HepG2 (cell line): ENCODE results near the gene FLAD1. TPM values are rescaled to one million over a fixed set of nuclear protein-coding genes. Genes with fewer than 3 reads are reported as not detected.

Source experiments
- EP300 ChIP-seq, 3 experiments: sonication (generic) in 1 of 3; formaldehyde crosslinking in 1 of 3; IDR thresholded peaks; 2 replicates each; pipeline versions ENCODE4 v1.5.1 to v1.6.1; 2011 to 2020; ENCODE audit warnings: low read depth in 2 of 3, low read length in 2 of 3, borderline replicate concordance in 1 of 3, improper control_type of control experiment in 1 of 3, mild to moderate bottlenecking in 1 of 3, missing genetic modification reagents in 1 of 3, moderate library complexity in 1 of 3
- GATAD1 ChIP-seq: IDR thresholded peaks from 2 replicates; pipeline ENCODE4 v1.6.1; 2016; ENCODE audit warnings: missing genetic modification reagents, missing compliant biosample characterization
- HDAC1 ChIP-seq: sonication (generic); formaldehyde crosslinking; IDR thresholded peaks from 2 replicates; pipeline ENCODE4 v1.5.1; 2020; ENCODE audit warnings: mild to moderate bottlenecking, missing genetic modification reagents
- HOXD1 ChIP-seq: sonication (generic); formaldehyde crosslinking; IDR thresholded peaks from 2 replicates; pipeline ENCODE4 v1.5.0; 2020; ENCODE audit warnings: missing genetic modification reagents
- LCORL ChIP-seq, 2 experiments: fragments of 450-650 bp in 1 of 2; sonication (generic) in 1 of 2; formaldehyde crosslinking in 1 of 2; IDR thresholded peaks; 2 replicates each; pipeline versions ENCODE4 v1.5.0 to v1.6.1; 2017 to 2020; ENCODE audit warnings: antibody characterized with exemption in 1 of 2, missing genetic modification reagents in 1 of 2
- MTA1 ChIP-seq: sonication (generic); formaldehyde crosslinking; IDR thresholded peaks from 2 replicates; pipeline ENCODE4 v1.4.0; 2020; ENCODE audit warnings: missing genetic modification reagents, mild to moderate bottlenecking, borderline replicate concordance
- NCOA1 ChIP-seq: sonication (generic); formaldehyde crosslinking; IDR thresholded peaks from 2 replicates; pipeline ENCODE4 v1.9.0; 2021; ENCODE audit warnings: missing genetic modification reagents
- PITX1 ChIP-seq: sonication (generic); formaldehyde crosslinking; IDR thresholded peaks from 2 replicates; pipeline ENCODE4 v1.5.1; 2020; ENCODE audit warnings: mild to moderate bottlenecking, missing genetic modification reagents
- THAP11 ChIP-seq: IDR thresholded peaks from 2 replicates; pipeline ENCODE4 v1.6.1; 2016; ENCODE audit warnings: missing biosample characterization, missing genetic modification reagents
- ZFP90 ChIP-seq: sonication (generic); formaldehyde crosslinking; IDR thresholded peaks from 2 replicates; pipeline ENCODE4 v1.8.0; 2022; ENCODE audit warnings: missing genetic modification reagents, mild to moderate bottlenecking, inconsistent platforms, borderline replicate concordance
- ZNF282 ChIP-seq: fragments of 450-650 bp; IDR thresholded peaks from 2 replicates; pipeline ENCODE4 v1.6.1; 2018; ENCODE audit not compliant: partially characterized antibody
- ZNF501 ChIP-seq: sonication (generic); formaldehyde crosslinking; IDR thresholded peaks from 2 replicates; pipeline ENCODE4 v1.5.1; 2020; ENCODE audit warnings: mild to moderate bottlenecking, moderate library complexity, missing genetic modification reagents
- ZNF891 ChIP-seq: sonication (generic); formaldehyde crosslinking; IDR thresholded peaks from 2 replicates; pipeline ENCODE4 v1.5.0; 2020; ENCODE audit warnings: mild to moderate bottlenecking, missing genetic modification reagents
- polyA plus RNA-seq, 8 experiments: library from polyadenylated mRNA; depleted of rRNA in 3 of 8; stranded (reverse) in 7 of 8; unstranded in 1 of 8; fragments of >200 nt; fragmentation: Illumina TruSeq in 4 of 8; extraction: Trizol in 4 of 8; gene quantifications; 2 replicates each; pipeline versions ENCODE4 v1.2.1 to v1.2.3, GENCODE V29; 2011 to 2016; ENCODE audit warnings: low read depth in 4 of 8, missing spikeins in 1 of 8, mixed read lengths in 1 of 8; ENCODE audit not compliant: insufficient read depth in 1 of 8
- total RNA-seq, 5 experiments: library from RNA; depleted of rRNA; stranded (reverse); fragments of >200 nt; fragmentation: Illumina TruSeq; extraction: Trizol; gene quantifications; 2 replicates each; pipeline ENCODE4 v1.2.3, GENCODE V29; 2016; ENCODE audit warnings: low read depth in 1 of 5
- TF ChIP-seq, protein P1 (sequence below): sonication (generic); formaldehyde crosslinking; IDR thresholded peaks from 2 replicates; pipeline ENCODE4 v1.5.1; 2020; ENCODE audit warnings: missing genetic modification reagents, mild to moderate bottlenecking, borderline replicate concordance
- TF ChIP-seq, protein P2 (sequence below): sonication (generic); formaldehyde crosslinking; IDR thresholded peaks from 2 replicates; pipeline ENCODE4 v1.4.0; 2020; ENCODE audit warnings: mild to moderate bottlenecking, missing genetic modification reagents
- TF ChIP-seq, protein P3 (sequence below): IDR thresholded peaks from 2 replicates; pipeline ENCODE4 v1.6.1; 2016; ENCODE audit warnings: low read depth, missing genetic modification reagents, missing compliant biosample characterization
- TF ChIP-seq, protein P4 (sequence below): IDR thresholded peaks from 2 replicates; pipeline ENCODE4 v1.6.1; 2016; ENCODE audit warnings: missing genetic modification reagents, missing compliant biosample characterization

FLAD1 gene
- total and polyA plus RNA-seq, 2 of the 13 experiments (the other 11 are each of a cell fraction or from before 2014, with no cell fraction given): 25.9 to 32.8 TPM

DNA sequence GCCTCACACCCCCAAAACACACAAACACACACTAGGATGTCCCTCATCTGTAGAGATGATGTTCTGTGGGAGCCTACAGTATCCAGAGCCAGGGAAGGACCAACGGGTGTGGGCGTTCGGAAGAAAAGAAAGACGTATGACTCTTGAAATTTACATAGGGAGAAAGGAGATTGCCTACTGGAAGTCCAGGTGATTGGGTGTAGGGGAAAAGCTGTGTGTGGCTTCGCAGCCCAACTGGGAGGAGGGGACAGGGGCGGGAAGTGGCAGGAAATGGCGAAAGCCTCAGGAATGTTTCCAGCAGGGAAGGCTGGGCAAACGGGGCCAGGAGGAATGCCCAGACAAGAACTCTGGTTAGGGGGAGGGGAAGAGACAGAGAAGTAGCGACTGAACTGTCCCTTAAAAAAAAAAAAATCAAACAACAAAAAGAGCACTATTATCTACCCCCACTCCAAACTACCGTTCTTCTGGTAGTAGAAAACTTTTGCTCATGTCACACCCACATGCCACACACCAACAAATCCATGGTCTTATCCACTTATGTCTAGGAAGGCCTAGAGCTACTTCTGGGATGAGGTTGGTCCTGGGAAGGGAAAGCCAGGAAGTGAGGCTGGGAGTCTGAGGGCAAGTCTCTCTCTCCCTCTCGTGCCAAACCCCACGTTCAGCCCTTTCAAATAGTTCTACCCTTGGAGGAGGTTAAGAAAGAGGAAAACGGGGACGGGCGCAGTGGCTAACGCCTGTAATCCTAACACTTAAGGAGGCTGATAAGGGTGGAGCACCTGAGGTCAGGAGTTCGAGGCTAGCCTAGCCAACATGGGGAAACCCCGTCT lies 10.4 kb upstream of the FLAD1 start (continued):
- TF ChIP-seq, protein P1, sequence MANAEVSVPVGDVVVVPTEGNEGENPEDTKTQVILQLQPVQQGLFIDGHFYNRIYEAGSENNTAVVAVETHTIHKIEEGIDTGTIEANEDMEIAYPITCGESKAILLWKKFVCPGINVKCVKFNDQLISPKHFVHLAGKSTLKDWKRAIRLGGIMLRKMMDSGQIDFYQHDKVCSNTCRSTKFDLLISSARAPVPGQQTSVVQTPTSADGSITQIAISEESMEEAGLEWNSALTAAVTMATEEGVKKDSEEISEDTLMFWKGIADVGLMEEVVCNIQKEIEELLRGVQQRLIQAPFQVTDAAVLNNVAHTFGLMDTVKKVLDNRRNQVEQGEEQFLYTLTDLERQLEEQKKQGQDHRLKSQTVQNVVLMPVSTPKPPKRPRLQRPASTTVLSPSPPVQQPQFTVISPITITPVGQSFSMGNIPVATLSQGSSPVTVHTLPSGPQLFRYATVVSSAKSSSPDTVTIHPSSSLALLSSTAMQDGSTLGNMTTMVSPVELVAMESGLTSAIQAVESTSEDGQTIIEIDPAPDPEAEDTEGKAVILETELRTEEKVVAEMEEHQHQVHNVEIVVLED (CRISPR knock-in tag): peak; percentile 43; the same call in 1 of the 2 replicates
- TF ChIP-seq MTA1 (CRISPR knock-in tag) (no peak), THAP11 (CRISPR knock-in tag) (peak; percentile 71), GATAD1 (CRISPR knock-in tag) (peak; percentile 55; the same call in 1 of the 2 replicates), HDAC1 (CRISPR knock-in tag) (peak; percentile 70; the same call in 1 of the 2 replicates), ZFP90 (0 out of 2 replicates have a peak, but pooled peaks have one; percentile 60), HOXD1 (CRISPR knock-in tag) (0 out of 2 replicates have a peak, but pooled peaks have one; percentile 60), EP300 (IDR thresholded peaks at IDR 0.05; ENCODE audit: low read depth in 2 of 2, low read length in 2 of 2) (peak; percentile 22 to 69; a peak in 2 of 4 replicates), EP300 (CRISPR knock-in tag; IDR thresholded peaks at IDR 0.05; ENCODE audit: borderline replicate concordance) (peak; percentile 36; the same call in 1 of the 2 replicates), PITX1 (CRISPR knock-in tag) (peak; percentile 64; the same call in 1 of the 2 replicates), LCORL (IDR thresholded peaks at IDR 0.05) (no peak), LCORL (CRISPR knock-in tag; IDR thresholded peaks at IDR 0.05) (peak; percentile 58), ZNF282 (no peak), ZNF891 (no peak), ZNF501 (CRISPR knock-in tag) (peak; percentile 52; the same call in 1 of the 2 replicates), NCOA1 (CRISPR knock-in tag) (no peak)
- TF ChIP-seq, protein P2, sequence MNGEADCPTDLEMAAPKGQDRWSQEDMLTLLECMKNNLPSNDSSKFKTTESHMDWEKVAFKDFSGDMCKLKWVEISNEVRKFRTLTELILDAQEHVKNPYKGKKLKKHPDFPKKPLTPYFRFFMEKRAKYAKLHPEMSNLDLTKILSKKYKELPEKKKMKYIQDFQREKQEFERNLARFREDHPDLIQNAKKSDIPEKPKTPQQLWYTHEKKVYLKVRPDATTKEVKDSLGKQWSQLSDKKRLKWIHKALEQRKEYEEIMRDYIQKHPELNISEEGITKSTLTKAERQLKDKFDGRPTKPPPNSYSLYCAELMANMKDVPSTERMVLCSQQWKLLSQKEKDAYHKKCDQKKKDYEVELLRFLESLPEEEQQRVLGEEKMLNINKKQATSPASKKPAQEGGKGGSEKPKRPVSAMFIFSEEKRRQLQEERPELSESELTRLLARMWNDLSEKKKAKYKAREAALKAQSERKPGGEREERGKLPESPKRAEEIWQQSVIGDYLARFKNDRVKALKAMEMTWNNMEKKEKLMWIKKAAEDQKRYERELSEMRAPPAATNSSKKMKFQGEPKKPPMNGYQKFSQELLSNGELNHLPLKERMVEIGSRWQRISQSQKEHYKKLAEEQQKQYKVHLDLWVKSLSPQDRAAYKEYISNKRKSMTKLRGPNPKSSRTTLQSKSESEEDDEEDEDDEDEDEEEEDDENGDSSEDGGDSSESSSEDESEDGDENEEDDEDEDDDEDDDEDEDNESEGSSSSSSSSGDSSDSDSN (CRISPR knock-in tag): peak; percentile 56; the same call in 1 of the 2 replicates
- TF ChIP-seq, protein P3, sequence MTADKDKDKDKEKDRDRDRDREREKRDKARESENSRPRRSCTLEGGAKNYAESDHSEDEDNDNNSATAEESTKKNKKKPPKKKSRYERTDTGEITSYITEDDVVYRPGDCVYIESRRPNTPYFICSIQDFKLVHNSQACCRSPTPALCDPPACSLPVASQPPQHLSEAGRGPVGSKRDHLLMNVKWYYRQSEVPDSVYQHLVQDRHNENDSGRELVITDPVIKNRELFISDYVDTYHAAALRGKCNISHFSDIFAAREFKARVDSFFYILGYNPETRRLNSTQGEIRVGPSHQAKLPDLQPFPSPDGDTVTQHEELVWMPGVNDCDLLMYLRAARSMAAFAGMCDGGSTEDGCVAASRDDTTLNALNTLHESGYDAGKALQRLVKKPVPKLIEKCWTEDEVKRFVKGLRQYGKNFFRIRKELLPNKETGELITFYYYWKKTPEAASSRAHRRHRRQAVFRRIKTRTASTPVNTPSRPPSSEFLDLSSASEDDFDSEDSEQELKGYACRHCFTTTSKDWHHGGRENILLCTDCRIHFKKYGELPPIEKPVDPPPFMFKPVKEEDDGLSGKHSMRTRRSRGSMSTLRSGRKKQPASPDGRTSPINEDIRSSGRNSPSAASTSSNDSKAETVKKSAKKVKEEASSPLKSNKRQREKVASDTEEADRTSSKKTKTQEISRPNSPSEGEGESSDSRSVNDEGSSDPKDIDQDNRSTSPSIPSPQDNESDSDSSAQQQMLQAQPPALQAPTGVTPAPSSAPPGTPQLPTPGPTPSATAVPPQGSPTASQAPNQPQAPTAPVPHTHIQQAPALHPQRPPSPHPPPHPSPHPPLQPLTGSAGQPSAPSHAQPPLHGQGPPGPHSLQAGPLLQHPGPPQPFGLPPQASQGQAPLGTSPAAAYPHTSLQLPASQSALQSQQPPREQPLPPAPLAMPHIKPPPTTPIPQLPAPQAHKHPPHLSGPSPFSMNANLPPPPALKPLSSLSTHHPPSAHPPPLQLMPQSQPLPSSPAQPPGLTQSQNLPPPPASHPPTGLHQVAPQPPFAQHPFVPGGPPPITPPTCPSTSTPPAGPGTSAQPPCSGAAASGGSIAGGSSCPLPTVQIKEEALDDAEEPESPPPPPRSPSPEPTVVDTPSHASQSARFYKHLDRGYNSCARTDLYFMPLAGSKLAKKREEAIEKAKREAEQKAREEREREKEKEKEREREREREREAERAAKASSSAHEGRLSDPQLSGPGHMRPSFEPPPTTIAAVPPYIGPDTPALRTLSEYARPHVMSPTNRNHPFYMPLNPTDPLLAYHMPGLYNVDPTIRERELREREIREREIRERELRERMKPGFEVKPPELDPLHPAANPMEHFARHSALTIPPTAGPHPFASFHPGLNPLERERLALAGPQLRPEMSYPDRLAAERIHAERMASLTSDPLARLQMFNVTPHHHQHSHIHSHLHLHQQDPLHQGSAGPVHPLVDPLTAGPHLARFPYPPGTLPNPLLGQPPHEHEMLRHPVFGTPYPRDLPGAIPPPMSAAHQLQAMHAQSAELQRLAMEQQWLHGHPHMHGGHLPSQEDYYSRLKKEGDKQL (CRISPR knock-in tag): peak; percentile 46; the same call in 1 of the 2 replicates
- TF ChIP-seq, protein P4, sequence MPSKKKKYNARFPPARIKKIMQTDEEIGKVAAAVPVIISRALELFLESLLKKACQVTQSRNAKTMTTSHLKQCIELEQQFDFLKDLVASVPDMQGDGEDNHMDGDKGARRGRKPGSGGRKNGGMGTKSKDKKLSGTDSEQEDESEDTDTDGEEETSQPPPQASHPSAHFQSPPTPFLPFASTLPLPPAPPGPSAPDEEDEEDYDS (CRISPR knock-in tag): peak; percentile 76
